KMS-11 (cell line): Measurements from ENCODE around the gene PDPR.
"Not testable (repeated sequence)": the region's sequence is repeated elsewhere in the genome, so short reads cannot be mapped to it uniquely, and the experiment has no call there.

ENCODE experiments used
- H2AFZ ChIP-seq: fragments of 200-600 bp; sonication (generic); 2 replicates; pipeline ENCODE4 v1.6.1; 2016; ENCODE audit warnings: antibody characterized with exemption, mixed run types, low read depth
- H3K27ac ChIP-seq: fragments of 200-600 bp; sonication (generic); 2 replicates; pipeline ENCODE4 v1.6.1; 2016; ENCODE audit warnings: mild to moderate bottlenecking, mixed run types
- H3K27me3 ChIP-seq: fragments of 200-600 bp; sonication (generic); 2 replicates; pipeline ENCODE4 v1.6.1; 2017; ENCODE audit warnings: mild to moderate bottlenecking, low read depth, mixed run types, moderate library complexity; ENCODE audit not compliant: insufficient read depth
- H3K36me3 ChIP-seq: fragments of 200-600 bp; sonication (generic); 2 replicates; pipeline ENCODE4 v1.6.1; 2017; ENCODE audit warnings: mild to moderate bottlenecking, mixed run types; ENCODE audit not compliant: insufficient read depth
- H3K4me1 ChIP-seq: fragments of 200-600 bp; sonication (generic); 2 replicates; pipeline ENCODE4 v1.6.1; 2016; ENCODE audit warnings: mild to moderate bottlenecking, low read depth, mixed run types; ENCODE audit not compliant: poor library complexity, severe bottlenecking
- H3K4me2 ChIP-seq: fragments of 200-600 bp; sonication (generic); 2 replicates; pipeline ENCODE4 v1.7.0; 2016; ENCODE audit warnings: mild to moderate bottlenecking, mixed run types
- H3K4me3 ChIP-seq: fragments of 200-600 bp; sonication (generic); IDR thresholded peaks from 2 replicates; pipeline ENCODE4 v1.6.1; 2017; ENCODE audit warnings: low read depth, low read length, mixed read lengths; ENCODE audit not compliant: insufficient read depth
- H3K79me2 ChIP-seq: fragments of 200-600 bp; sonication (generic); 2 replicates; pipeline ENCODE4 v1.6.1; 2016; ENCODE audit warnings: low read depth, mixed run types; ENCODE audit not compliant: insufficient read depth
- H3K9ac ChIP-seq: fragments of 200-600 bp; sonication (generic); 2 replicates; pipeline ENCODE4 v1.6.1; 2016; ENCODE audit warnings: mild to moderate bottlenecking, mixed run types
- H4K20me1 ChIP-seq: fragments of 200-600 bp; sonication (generic); 2 replicates; pipeline ENCODE4 v1.6.1; 2016; ENCODE audit warnings: mild to moderate bottlenecking, mixed run types; ENCODE audit not compliant: insufficient read depth
- TF ChIP-seq, protein P1 (sequence below): fragments of 200-600 bp; sonication (generic); conservative IDR thresholded peaks from 2 replicates; pipeline ENCODE4 v1.6.1; 2017; ENCODE audit warnings: low read depth, mild to moderate bottlenecking, antibody characterized with exemption, low read length, moderate library complexity, mixed read lengths

Gene PDPR

DNA sequence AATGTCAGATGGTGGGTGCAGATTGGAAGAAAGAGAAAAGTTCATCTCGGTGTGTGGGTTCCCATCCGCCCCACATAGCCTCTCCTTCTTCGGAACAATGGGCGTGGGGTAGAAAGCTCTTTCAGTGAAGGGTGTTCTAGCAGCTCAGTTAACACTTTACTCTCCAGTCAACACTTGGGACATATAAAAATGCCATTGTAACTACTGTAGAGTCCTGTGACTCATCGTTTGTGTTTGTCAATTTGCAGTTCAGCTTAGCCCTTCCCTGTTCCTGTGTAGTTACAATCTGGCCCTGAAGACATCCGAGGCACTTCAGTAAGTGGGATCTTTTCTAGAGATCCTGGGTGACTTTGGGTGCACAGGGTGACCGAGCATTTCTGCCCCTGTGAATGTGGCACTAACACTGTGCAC, 47.9 kb downstream of the PDPR start:
- Histone ChIP-seq H3K79me2 (no peaks in the 10 kb centered on the region), H2AFZ (no peak overlapping the region), H3K27ac (no peak overlapping the region), H3K36me3 (no peaks in the 10 kb centered on the region), H4K20me1 (no peaks in the 10 kb centered on the region), H3K27me3 (no peaks in the 10 kb centered on the region), H3K4me2 (no peak overlapping the region), H3K9ac (no peak overlapping the region), H3K4me1 (no peaks in the 10 kb centered on the region), H3K4me3 (no peak overlapping the region)
- TF ChIP-seq, protein P1, sequence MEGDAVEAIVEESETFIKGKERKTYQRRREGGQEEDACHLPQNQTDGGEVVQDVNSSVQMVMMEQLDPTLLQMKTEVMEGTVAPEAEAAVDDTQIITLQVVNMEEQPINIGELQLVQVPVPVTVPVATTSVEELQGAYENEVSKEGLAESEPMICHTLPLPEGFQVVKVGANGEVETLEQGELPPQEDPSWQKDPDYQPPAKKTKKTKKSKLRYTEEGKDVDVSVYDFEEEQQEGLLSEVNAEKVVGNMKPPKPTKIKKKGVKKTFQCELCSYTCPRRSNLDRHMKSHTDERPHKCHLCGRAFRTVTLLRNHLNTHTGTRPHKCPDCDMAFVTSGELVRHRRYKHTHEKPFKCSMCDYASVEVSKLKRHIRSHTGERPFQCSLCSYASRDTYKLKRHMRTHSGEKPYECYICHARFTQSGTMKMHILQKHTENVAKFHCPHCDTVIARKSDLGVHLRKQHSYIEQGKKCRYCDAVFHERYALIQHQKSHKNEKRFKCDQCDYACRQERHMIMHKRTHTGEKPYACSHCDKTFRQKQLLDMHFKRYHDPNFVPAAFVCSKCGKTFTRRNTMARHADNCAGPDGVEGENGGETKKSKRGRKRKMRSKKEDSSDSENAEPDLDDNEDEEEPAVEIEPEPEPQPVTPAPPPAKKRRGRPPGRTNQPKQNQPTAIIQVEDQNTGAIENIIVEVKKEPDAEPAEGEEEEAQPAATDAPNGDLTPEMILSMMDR: no peak

DNA sequence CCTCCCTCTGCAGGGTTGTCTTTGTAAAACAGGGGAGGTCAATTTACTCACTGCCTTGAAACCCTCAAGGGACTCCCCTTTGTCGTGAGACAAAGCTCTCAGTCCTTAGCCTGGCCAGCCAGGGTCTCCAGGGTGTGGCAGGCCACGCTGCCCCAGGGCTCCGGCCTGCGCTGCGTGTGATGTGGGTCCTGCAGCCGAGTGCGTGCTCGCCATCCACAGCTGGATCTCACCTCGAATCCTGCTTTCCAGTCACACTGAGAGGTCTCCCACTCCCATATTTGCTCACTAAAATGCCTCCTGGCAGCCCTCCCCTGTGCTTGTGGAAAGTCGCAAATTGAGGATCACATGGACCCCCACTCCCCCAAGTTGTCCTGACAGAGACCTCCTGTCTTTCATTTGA, 49.5 kb downstream of the PDPR start:
- no peaks in the 10 kb centered on the region for H4K20me1 ChIP-seq
- H2AFZ ChIP-seq: no peak overlapping the region
- H3K9ac ChIP-seq: no peak overlapping the region
- H3K36me3 ChIP-seq: no peaks in the 10 kb centered on the region
- no peaks in the 10 kb centered on the region for H3K4me1 ChIP-seq
- no peak overlapping the region for H3K4me3 ChIP-seq
- no peaks in the 10 kb centered on the region for H3K79me2 ChIP-seq
- TF ChIP-seq, protein P1: no peak
- H3K27ac ChIP-seq: no peak overlapping the region
- no peaks in the 10 kb centered on the region for H3K27me3 ChIP-seq
- no peak overlapping the region for H3K4me2 ChIP-seq

DNA sequence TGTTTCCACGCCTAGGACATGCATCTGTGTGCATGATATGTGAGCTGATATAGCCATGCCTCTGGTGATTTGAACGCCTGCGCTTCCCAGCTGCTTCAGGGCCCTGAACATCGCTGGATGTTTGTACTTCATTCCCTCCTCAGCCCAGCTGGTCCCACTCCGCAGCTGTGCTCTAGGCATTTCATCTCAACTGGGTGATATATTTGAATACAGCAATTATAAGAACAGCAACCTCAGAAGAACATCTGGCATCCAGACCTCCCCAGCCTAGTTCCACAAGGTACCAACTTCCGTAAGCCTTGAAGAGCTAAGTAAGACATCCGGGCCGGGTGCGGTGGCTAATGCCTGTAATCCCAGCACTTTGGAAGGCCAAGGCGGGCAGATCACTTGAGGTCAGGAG, 52.6 kb downstream of the PDPR start:
- H3K27me3 ChIP-seq, H3K79me2 ChIP-seq, H3K36me3 ChIP-seq, H3K9ac ChIP-seq, H3K4me1 ChIP-seq, H3K4me3 ChIP-seq, H4K20me1 ChIP-seq, H2AFZ ChIP-seq, H3K4me2 ChIP-seq, H3K27ac ChIP-seq: not testable (repeated sequence)

DNA sequence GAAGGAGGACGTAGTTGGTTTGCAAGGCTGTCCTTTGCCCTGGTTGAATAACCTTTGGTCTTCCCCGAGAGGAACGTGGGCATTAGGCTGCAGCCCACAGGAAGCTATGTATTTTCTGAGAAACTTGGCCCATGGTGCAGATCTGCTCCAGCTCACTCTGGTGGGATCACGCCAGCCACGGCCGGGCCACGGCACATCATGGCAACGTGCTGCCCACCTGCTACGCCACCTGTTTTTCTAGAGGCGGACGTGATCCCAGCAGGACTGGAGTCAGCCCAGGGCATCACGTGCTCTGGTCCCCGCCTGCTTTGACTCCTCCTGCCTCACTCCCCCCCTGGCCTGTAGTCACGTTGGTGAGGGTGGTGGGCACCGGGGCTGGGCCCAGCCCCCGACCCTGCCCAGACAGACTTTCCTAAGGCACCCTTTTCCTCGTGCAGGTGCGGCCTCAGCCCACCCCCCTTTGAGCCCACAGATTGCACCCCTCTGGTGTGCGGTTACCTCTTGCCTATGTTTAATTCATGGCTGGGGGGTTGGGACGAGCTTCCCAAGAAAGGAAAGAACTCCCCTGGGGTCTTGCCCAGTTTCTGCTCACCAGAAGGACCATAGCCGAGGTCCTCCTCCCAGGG, 59.2 kb downstream of the PDPR start, which contains the start of gene CLEC18C:
CLEC18C (plus strand) TSS at position 576 of the 626 bp plus-strand sequence. CDS start 492 bp downstream, outside the sequence.
- not testable (repeated sequence) for H3K9ac ChIP-seq

DNA sequence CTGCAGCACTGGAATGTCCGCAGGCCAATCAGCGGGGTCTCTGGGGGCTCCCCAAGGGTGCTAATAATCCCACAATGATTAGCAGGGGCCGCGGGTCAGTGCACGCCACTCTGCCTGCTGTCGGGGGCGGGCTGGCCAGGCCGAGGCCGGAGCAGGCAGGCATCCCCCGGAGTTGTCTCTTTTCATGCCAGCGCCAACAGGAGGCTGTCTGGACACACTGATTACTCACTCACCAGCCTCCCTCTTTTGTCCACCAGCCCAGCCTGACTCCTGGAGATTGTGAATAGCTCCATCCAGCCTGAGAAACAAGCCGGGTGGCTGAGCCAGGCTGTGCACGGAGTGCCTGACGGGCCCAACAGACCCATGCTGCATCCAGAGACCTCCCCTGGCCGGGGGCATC, 59.8 kb downstream of the PDPR start:
- H3K9ac ChIP-seq, H3K4me2 ChIP-seq, H3K4me1 ChIP-seq, H3K4me3 ChIP-seq, H3K79me2 ChIP-seq, H3K27me3 ChIP-seq, H3K36me3 ChIP-seq, H4K20me1 ChIP-seq, H2AFZ ChIP-seq, H3K27ac ChIP-seq: not testable (repeated sequence)

More for the DNA sequence above, 59.2 kb downstream of the PDPR start, which contains the start of gene CLEC18C:
- H3K4me3 ChIP-seq, H4K20me1 ChIP-seq, H2AFZ ChIP-seq, H3K27ac ChIP-seq, H3K4me1 ChIP-seq, H3K79me2 ChIP-seq, H3K4me2 ChIP-seq, H3K36me3 ChIP-seq, H3K27me3 ChIP-seq: not testable (repeated sequence)

DNA sequence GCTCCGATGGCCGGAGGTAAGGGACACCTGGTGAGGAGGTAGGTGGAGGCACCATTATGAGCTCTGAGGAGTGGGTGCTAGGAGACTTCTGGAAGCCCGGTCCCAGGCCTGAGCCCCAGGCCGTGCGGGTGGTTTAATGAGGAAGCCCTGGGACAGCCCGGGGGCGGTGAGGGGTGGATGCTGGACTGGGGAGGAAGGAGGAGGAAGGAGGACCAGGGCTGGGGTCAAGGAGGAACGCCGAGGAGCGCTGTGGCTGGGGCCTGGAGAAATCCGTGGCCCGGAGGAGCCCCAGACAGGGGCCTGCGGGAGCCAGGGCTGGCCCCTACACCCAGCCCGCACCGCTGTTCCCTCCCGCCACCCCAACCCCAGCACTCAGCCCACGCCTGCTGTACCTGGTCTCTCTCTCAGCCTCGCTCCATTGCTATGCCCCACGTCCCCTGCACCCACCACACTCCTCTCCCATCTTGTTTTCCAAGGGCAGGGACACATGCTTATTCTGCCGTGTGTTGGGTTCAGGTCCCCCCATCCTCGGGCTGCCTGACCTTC, 60.3 kb downstream of the PDPR start:
- not testable (repeated sequence) for H3K4me1 ChIP-seq, H3K79me2 ChIP-seq, H3K27me3 ChIP-seq, H4K20me1 ChIP-seq, H2AFZ ChIP-seq, H3K9ac ChIP-seq, H3K4me2 ChIP-seq, H3K36me3 ChIP-seq, H3K27ac ChIP-seq, H3K4me3 ChIP-seq

DNA sequence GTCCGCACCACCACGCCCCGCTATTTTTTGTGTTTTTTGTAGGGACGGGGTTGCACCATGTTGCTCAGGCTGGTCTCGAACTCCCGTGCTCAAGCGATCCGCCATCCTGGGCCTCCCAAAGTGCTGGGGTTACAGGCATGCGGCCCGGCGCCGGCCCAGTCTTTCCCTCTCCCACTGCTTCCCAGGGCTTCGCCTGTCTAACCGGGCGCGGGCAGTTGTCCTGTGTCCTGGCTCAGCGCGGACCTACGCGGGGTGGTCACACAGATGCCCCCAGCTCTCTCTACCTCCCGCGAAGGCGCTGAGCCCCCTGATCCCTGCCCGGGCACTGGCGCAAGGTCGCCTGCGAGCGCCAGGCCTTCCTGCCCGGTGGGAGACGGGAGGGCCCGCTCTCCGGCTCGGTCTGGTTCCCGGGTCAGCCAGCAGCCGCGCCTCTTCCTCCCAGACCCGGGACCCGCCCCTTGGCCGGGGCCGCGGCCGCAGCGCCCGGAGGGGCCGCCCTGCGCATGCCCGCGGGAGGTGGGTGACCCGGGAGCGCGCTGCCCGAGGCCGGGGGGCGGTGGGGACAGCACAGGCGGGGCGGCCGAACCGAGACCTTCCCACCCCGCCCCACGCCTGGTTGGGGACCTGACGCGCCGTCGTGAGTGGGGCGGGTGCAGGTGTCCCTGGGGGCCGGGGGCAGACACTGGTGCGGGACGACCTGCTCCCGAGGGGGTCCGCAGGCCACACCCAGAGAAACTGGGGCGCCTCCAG, 73.9 kb downstream of the PDPR start:
- not testable (repeated sequence) for H3K4me1 ChIP-seq, H3K27me3 ChIP-seq, H3K27ac ChIP-seq, H3K4me2 ChIP-seq, H3K9ac ChIP-seq, H3K36me3 ChIP-seq, H3K79me2 ChIP-seq, H4K20me1 ChIP-seq, H2AFZ ChIP-seq, H3K4me3 ChIP-seq

DNA sequence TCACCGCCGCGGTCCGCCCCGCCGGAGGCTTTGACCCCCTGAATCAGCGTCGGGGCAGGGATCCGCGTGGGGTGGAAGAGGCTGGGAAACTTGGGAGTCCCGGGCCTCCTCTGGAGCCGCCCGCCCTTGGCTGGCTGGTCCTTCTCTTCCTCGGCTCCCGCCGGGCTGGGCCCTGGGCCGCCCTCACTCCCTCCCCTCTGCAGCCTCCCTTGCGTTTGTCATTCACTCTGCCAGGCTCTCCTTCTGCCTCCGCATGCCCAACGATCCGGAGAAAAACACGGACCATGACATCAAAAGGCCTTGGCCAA, 74.4 kb downstream of the PDPR start:
- not testable (repeated sequence) for H3K27ac ChIP-seq, H4K20me1 ChIP-seq, H3K4me2 ChIP-seq, H3K36me3 ChIP-seq, H2AFZ ChIP-seq, H3K27me3 ChIP-seq, H3K4me1 ChIP-seq, H3K79me2 ChIP-seq, H3K9ac ChIP-seq, H3K4me3 ChIP-seq
